ENCODE data around the gene NONO.

DNA sequence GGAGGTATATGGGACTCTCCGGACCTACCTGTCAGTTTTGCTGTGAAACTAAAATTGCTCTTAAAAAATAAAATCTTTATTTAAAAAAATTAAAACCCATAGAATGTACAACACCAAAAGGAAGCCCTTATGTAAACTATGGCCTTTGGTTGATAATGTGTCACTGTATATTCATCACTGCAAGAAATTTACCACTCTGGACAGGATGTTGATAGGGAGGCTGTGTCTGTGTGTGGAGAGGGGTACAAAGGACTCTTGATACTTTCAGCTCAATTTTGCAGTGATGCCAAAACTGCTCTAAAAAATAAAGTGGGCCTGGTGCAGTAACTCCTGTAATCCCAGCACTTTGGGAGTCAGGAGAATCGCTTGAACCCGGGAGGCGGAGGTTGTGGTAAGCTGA lies 26.6 kb upstream of the NONO start:
- TF ChIP-seq EZH2 (IDR thresholded peaks at IDR 0.05; ENCODE audit: low read length, unreplicated experiment) (no peak), CTCF (conservative IDR thresholded peaks at IDR 0.05; ENCODE audit: low read depth, low read length) (no peak), EZH2phosphoT487 (IDR thresholded peaks at IDR 0.05; ENCODE audit: borderline replicate concordance, low read length) (no peak)

All from PC-3 (cell line).